Tibial nerve (tissue), 4 donors: ENCODE results near the gene SHISA8.

Experiments used
- CTCF ChIP-seq, 5 experiments: fragments of 200-600 bp in 3 of 5; fragments of 450-650 bp in 2 of 5; sonication (generic) in 3 of 5; IDR thresholded peaks; one replicate each; pipeline ENCODE4 v1.5.1; 2016 to 2019; ENCODE audit warnings: antibody characterized with exemption in 5 of 5, mild to moderate bottlenecking in 3 of 5, moderate library complexity in 2 of 5
- EP300 ChIP-seq, 2 donors: sonication (generic); formaldehyde crosslinking; IDR thresholded peaks; one replicate each; pipeline ENCODE4 v1.6.1; 2017; ENCODE audit warnings: antibody characterized with exemption in 2 of 2, mild to moderate bottlenecking in 1 of 2
- POLR2A ChIP-seq, 2 donors: fragments of 450-650 bp; IDR thresholded peaks; one replicate each; pipeline ENCODE4 v1.6.1; 2017; ENCODE audit warnings: antibody characterized with exemption in 2 of 2, mild to moderate bottlenecking in 2 of 2, moderate library complexity in 2 of 2

- TF ChIP-seq POLR2A (IDR thresholded peaks at IDR 0.05): no peak
- no peak for TF ChIP-seq CTCF (IDR thresholded peaks at IDR 0.05)
- TF ChIP-seq EP300 (IDR thresholded peaks at IDR 0.05): no peak
Observed at GRCh38 chr22:41936894-41937169, 22.0 kb upstream of the SHISA8 start.
